Measurements from ENCODE around the gene SLC38A8.
A peak's percentile ranks its signal among the peaks of the same experiment; 100 is the strongest.

SLC38A8 gene

DNA sequence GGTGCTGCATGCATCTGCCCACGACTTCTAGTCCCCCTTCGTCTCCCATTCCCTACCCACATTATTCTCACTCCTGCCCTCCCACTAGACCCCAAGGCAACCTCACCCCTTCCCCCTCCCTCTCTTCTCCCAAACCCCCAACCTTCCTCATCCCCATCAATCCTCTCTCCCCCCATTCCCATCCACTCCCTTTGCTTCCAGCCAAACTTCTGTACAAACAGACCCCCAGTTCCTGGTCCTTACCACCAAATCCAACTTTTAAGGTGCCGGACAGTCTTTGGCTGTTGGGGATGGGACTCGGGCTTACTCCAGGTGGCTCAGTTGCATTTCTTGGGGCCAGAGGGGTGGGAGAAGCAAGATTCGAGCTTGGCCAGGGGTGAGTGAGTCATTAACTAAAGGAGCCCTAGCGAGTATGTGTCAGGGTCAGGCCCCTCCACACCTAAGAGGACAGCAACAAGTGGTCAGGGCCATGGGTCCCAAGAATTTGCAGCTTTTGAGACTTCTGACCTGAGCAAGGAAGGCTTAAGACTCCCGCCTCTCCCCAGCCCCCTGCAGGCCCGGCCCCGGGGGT lies at the start of gene SLC38A8:
Gene SLC38A8 (minus strand): TSS at position 488 of the 571 bp plus-strand sequence. CDS start 638 bp downstream, outside the sequence.
- no peak for FAIRE-seq
- no peak for DNase-seq (ENCODE audit: insufficient read length, low spot score)

- DNase-seq (ENCODE audit: insufficient read length, low spot score) (no peak), FAIRE-seq (no peak)
Observed at GRCh38 chr16:84091460-84091859, 48.9 kb upstream of the SLC38A8 start.

GRCh38 chr16:84090211-84090610 lies 47.6 kb upstream of the SLC38A8 start:
- DNase-seq (ENCODE audit: insufficient read length, low spot score) (no peak), FAIRE-seq (no peak)

DNA sequence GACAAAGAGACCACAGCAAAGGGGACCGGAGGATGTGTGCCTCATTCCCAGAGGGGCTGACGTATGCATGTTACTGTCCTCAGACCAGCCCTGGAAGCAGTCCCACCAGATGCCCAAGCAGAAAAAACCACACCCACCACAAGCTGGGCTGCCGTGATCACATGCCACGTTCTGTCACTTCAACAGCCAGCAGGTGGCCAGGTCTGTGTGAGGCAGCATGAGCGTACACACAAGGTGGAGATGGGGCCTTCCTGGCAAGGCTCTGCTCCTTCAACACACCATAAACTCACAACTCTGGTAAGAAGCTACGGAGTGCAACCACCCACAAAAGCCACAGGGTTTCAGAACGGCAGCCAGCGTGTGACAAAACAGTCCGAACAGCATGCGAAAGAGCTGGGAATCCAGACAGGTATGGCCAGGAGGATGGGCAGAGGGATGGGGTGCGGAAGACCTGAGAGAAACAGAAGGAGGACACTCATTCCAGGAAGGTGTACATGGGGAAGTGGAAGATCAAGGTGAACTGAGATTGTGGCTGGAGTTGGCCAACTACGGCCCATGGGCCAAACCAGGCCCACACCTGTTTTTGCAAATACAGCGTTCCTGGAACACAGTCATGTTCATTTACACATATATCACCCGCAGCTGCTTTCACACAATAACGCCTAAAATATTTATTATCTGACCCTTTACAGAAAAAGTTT lies 46.2 kb upstream of the SLC38A8 start:
- FAIRE-seq (no peak), DNase-seq (ENCODE audit: insufficient read length, low spot score) (no peak)

- FAIRE-seq = peak; percentile 44
- no peak for DNase-seq (ENCODE audit: insufficient read length, low spot score)
Observed at GRCh38 chr16:84087466-84088151, 45.0 kb upstream of the SLC38A8 start.

- no peak for DNase-seq (ENCODE audit: insufficient read length, low spot score)
- FAIRE-seq = no peak
Observed at GRCh38 chr16:84087001-84087400, 44.4 kb upstream of the SLC38A8 start.

DNA sequence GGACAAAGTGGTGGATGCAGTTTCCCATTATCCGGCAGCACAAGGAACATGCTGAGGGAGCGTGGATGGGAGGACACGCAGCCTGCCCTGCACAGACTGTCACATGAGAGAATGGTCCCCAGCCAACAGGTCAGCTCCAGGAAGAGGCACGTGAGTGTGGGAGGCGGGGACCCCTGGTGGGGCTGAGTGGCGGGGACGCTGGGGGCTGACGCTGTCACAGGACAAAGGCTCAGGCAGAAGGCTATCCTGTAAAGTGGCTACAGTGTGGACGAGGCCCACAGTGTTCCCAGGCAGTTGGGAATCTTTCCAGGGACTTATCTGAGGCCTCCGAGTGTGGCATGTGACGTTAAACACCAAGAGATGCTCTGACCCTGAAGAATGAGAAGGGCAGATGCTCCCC lies 43.7 kb upstream of the SLC38A8 start:
- DNase-seq (ENCODE audit: insufficient read length, low spot score) (no peak), FAIRE-seq (peak; percentile 38)

DNA sequence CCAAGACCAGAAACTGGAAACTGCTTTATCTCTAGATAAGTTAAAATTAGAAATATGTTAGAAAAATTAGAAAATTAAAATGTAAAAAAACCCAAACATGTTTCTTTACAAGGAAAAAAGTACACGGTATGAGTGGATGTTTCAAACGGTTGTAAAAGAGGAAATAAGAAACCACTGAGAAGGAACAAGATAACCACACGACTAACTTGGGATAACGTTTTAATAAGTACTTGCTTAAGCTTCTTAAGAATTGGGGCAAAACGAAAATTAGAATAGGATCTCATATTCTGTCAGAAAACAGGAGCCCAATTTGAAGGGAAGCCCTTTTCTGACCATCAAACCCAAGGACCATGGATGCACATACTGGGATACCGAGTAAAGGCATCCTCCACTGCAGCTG lies 43.2 kb upstream of the SLC38A8 start:
- no peak for FAIRE-seq
- DNase-seq (ENCODE audit: insufficient read length, low spot score) = no peak

- no peak for FAIRE-seq
- no peak for DNase-seq (ENCODE audit: insufficient read length, low spot score)
Observed at GRCh38 chr16:84085271-84085667, 42.7 kb upstream of the SLC38A8 start.

- DNase-seq (ENCODE audit: insufficient read length, low spot score) (peak; percentile 82), FAIRE-seq (peak; percentile 87)
Observed at GRCh38 chr16:84084570-84085270, 42.1 kb upstream of the SLC38A8 start.

DNA sequence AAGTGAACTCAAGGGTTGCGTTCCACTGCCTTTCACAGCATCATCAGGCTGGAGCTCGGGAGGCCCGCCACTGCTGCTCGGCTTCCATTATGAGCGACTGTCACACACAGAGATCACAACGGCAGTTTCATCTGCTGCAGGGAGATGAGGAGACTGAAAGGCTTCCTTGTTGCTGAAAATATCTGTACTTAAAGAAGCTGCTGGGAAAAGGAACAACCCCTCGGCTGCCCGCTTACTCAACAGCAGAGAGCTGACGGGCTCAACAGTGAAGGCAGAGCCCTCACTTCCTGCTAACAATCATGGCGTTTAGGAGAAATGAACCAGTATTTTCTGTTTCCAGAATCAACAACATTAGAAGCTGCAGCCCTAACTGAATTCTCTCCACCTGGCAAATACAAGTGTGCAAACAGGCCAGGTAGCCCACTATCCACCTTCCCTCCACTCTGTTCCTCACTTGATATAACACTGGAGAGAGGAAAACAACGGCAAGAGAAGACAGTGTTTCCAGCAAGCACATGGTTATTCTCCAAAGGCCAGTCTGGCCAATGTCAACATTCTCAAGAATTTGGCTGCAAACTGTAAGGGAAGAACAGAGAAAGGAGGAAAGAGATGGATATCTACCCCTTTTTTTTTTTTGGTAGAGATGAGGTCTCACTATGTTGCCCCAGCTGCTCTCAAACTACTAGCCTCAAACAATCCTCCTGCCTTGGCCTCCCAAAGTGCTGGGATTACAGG lies 40.4 kb upstream of the SLC38A8 start:
- FAIRE-seq (no peak), DNase-seq (ENCODE audit: insufficient read length, low spot score) (no peak)

DNA sequence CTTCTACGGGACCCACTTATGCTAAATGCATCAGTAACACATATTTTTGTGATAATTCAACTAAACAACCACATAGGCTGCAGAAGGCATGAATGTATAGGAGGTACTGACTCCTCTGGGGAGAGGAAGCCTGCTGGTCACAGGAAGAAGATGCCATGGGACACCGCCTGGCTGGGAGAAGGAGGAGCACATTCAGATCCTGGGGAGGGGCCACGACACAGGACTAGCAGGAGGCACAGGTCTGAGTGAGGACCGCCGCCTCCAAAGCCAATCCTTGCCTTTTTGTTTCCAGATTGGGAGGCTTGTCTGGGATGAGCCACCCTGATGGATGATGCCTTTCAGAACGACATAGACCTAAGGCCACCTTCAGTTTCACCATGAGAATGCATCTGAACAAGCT lies 39.5 kb upstream of the SLC38A8 start:
- DNase-seq (ENCODE audit: insufficient read length, low spot score) (no peak), FAIRE-seq (no peak)

GRCh38 chr16:84081446-84081989 lies 38.9 kb upstream of the SLC38A8 start:
- FAIRE-seq (no peak), DNase-seq (ENCODE audit: insufficient read length, low spot score) (no peak)

GRCh38 chr16:84080813-84081212 lies 38.2 kb upstream of the SLC38A8 start:
- no peak for FAIRE-seq
- no peak for DNase-seq (ENCODE audit: insufficient read length, low spot score)

- DNase-seq (ENCODE audit: insufficient read length, low spot score) (no peak), FAIRE-seq (no peak)
Observed at GRCh38 chr16:84080378-84080777, 37.8 kb upstream of the SLC38A8 start.

GRCh38 chr16:84079664-84080063 lies 37.1 kb upstream of the SLC38A8 start:
- DNase-seq (ENCODE audit: insufficient read length, low spot score) = no peak
- FAIRE-seq = no peak

GRCh38 chr16:84075376-84075775 lies 32.8 kb upstream of the SLC38A8 start:
- DNase-seq (ENCODE audit: insufficient read length, low spot score) (no peak), FAIRE-seq (no peak)

DNA sequence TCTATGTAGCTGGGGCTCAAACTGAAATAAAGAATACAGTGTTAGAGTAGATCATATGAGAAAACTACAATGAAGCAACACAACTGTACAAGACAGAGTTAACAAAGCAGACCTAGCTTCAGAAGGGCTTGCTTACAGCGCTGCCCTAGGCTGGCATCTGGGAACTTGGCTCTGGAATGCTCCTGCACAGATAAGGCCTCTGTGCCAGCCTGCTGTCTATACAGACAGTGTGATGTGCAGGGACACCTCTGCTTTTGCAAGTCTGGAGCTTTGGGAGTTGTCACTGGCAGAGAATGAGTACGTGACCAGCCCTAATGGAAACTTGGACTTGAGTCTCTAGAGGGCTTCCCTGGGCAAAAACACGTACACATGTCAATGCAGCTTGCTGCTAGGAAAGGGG lies 32.1 kb upstream of the SLC38A8 start:
- DNase-seq (ENCODE audit: insufficient read length, low spot score) (no peak), FAIRE-seq (no peak)

- FAIRE-seq = no peak
- DNase-seq (ENCODE audit: insufficient read length, low spot score) = no peak
Observed at GRCh38 chr16:84072014-84072413, 29.4 kb upstream of the SLC38A8 start.

DNA sequence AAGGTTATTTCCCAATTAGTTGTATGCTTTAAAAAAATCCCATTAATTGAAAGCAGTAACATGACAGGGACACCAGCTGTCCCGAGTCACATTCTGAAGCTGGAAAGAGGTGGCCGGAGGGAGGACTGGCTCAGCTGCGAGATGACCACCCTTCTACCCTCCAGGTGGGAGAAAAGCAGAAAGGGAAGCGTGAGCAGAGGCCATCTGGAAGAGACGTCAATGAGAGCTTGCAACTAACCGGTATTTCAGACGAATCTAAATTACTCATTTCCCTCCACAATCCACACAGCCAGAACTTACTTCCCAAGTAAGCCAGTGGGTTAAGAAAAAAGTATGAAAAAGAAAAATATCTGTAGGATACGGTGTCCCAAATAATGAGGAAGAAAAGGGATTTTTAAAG lies 28.5 kb upstream of the SLC38A8 start:
- DNase-seq (ENCODE audit: insufficient read length, low spot score) (no peak), FAIRE-seq (no peak)

All from HTR-8/SVneo (cell line).